ENCODE measurements around the gene TRAP1. TPM values are rescaled to one million over a fixed set of nuclear protein-coding genes. Genes with fewer than 3 reads are reported as not detected.
A peak's percentile ranks its signal among the peaks of the same experiment; 100 is the strongest.
"Not testable (repeated sequence)": the region's sequence is repeated elsewhere in the genome, so short reads cannot be mapped to it uniquely, and the experiment has no call there.

Gene TRAP1
- total RNA-seq, 2 experiments from 2014 or later: 68.0 to 75.9 TPM

GRCh38 chr16:3611146-3611975 is 106.0 kb downstream of the TRAP1 start, which contains the start of gene SLX4:
SLX4 (minus strand) TSS chr16:3611606; CDS start chr16:3608964, 2,642 bp downstream.
- intact Hi-C loops (cut with DNase I, micrococcal nuclease): loop anchor here (2.0 to 5.0 kb wide), 5 partner anchors 33 to 329 kb away; partner anchors contain the start of genes CREBBP (in 1 of the 2), NLRC3 (in 1 of the 2), TRAP1 (in 1 of the 2) and ZNF263 (in 1 of the 2)
- Histone ChIP-seq H3K9me3 (ENCODE audit: control insufficient read depth in 1 of 2, insufficient read depth in 1 of 2, low read length in 2 of 2) (no peaks in the 10 kb centered on the region), H3K4me3 (ENCODE audit: low read length) (peak within 1 kb of the TSS; percentile 95), H3K27ac (ENCODE audit: low read depth in 1 of 2, low read length in 2 of 2) (peak within 1 kb of the TSS; percentile 80 to 86), H3K27me3 (ENCODE audit: control insufficient read depth in 1 of 2, insufficient read depth in 2 of 2, low read length in 2 of 2) (no peaks in the 10 kb centered on the region), H3K4me1 (ENCODE audit: insufficient read depth, low read length) (peaks cover 37% of the 10 kb centered on the region), H3K36me3 (ENCODE audit: insufficient read depth, low read length) (peaks cover 3% of the 10 kb centered on the region)
- peak within 1 kb of the TSS; percentile 98 for H3K4me3 Mint-ChIP-seq
- DNase-seq (peak; percentile 76 to 99 (median 92)), ATAC-seq (ENCODE audit: poor library complexity) (peak; percentile 86)
- ChIA-PET CTCF (interaction anchor here (1.0 to 1.2 kb wide), 2 partner anchors 15 to 642 kb away, joined by 3 to 5 read pairs; no protein-coding TSS in a partner anchor), POLR2A (interaction anchor here (0.8 to 1.2 kb wide), 9 partner anchors 11 to 477 kb away, joined by 3 to 6 read pairs (median 3); partner anchors contain the start of genes ZNF174, ZNF213, ZNF263 and ZSCAN32)
- H3K27ac Mint-ChIP-seq: peak within 1 kb of the TSS; percentile 90
- H3K36me3 Mint-ChIP-seq (ENCODE audit: low read depth): peaks cover 27% of the 10 kb centered on the region
- peaks cover 53% of the 10 kb centered on the region for H3K4me1 Mint-ChIP-seq (ENCODE audit: low read depth)
- no peak for TF ChIP-seq CTCF (IDR thresholded peaks at IDR 0.05)
- H3K9me3 Mint-ChIP-seq: no peaks in the 10 kb centered on the region
- H3K27me3 Mint-ChIP-seq: no peaks in the 10 kb centered on the region

GRCh38 chr16:3610698-3611145 is 106.6 kb downstream of the TRAP1 start:
- peak overlapping the region; percentile 80 to 86 for H3K27ac ChIP-seq (ENCODE audit: low read depth in 1 of 2, low read length in 2 of 2)
- ChIA-PET POLR2A (no interaction called here), CTCF (no interaction called here)
- H3K27me3 Mint-ChIP-seq: no peaks in the 10 kb centered on the region
- peaks cover 3% of the 10 kb centered on the region for H3K36me3 ChIP-seq (ENCODE audit: insufficient read depth, low read length)
- H3K4me1 ChIP-seq (ENCODE audit: insufficient read depth, low read length): peaks cover 37% of the 10 kb centered on the region
- peaks cover 49% of the 10 kb centered on the region for H3K4me1 Mint-ChIP-seq (ENCODE audit: low read depth)
- no peaks in the 10 kb centered on the region for H3K9me3 Mint-ChIP-seq
- ATAC-seq (ENCODE audit: poor library complexity) (no peak), DNase-seq (no peak)
- no peak for TF ChIP-seq CTCF (IDR thresholded peaks at IDR 0.05)
- peak overlapping the region; percentile 98 for H3K4me3 Mint-ChIP-seq
- peak overlapping the region; percentile 95 for H3K4me3 ChIP-seq (ENCODE audit: low read length)
- no peaks in the 10 kb centered on the region for H3K9me3 ChIP-seq (ENCODE audit: control insufficient read depth in 1 of 2, insufficient read depth in 1 of 2, low read length in 2 of 2)
- no peaks in the 10 kb centered on the region for H3K27me3 ChIP-seq (ENCODE audit: control insufficient read depth in 1 of 2, insufficient read depth in 2 of 2, low read length in 2 of 2)
- H3K36me3 Mint-ChIP-seq (ENCODE audit: low read depth): peaks cover 27% of the 10 kb centered on the region
- peak overlapping the region; percentile 90 for H3K27ac Mint-ChIP-seq
- intact Hi-C loops (cut with DNase I, micrococcal nuclease): loop anchor here (2.0 to 5.0 kb wide), 5 partner anchors 32 to 328 kb away; partner anchors contain the start of genes CREBBP (in 1 of the 2), NLRC3 (in 1 of the 2), TRAP1 (in 1 of the 2) and ZNF263 (in 1 of the 2)

- peak in 1 of 14 experiments; percentile 31 for DNase-seq
- ATAC-seq (ENCODE audit: poor library complexity): no peak
Measured at GRCh38 chr16:3609895-3610697, 107.2 kb downstream of the TRAP1 start.

GRCh38 chr16:3608976-3609375 is 108.3 kb downstream of the TRAP1 start:
- H3K4me3 ChIP-seq (ENCODE audit: low read length); H3K9me3 Mint-ChIP-seq; H3K27ac Mint-ChIP-seq; DNase-seq; H3K9me3 ChIP-seq (ENCODE audit: control insufficient read depth in 1 of 2, insufficient read depth in 1 of 2, low read length in 2 of 2); ATAC-seq (ENCODE audit: poor library complexity); H3K27me3 ChIP-seq (ENCODE audit: control insufficient read depth in 1 of 2, insufficient read depth in 2 of 2, low read length in 2 of 2); H3K36me3 ChIP-seq (ENCODE audit: insufficient read depth, low read length); CTCF ChIA-PET; H3K27ac ChIP-seq (ENCODE audit: low read depth in 1 of 2, low read length in 2 of 2); POLR2A ChIA-PET; H3K27me3 Mint-ChIP-seq: not testable (repeated sequence)
- H3K4me3 Mint-ChIP-seq: peak overlapping the region; percentile 18
- peaks cover 21% of the 10 kb centered on the region for H3K36me3 Mint-ChIP-seq (ENCODE audit: low read depth)
- intact Hi-C loops (cut with DNase I, micrococcal nuclease): loop anchor here in 1 of 2 experiments (5.0 kb wide), 1 partner anchor 47 kb away; no protein-coding TSS in a partner anchor
- H3K4me1 Mint-ChIP-seq (ENCODE audit: low read depth): peaks cover 33% of the 10 kb centered on the region
- peaks cover 29% of the 10 kb centered on the region for H3K4me1 ChIP-seq (ENCODE audit: insufficient read depth, low read length)

More at GRCh38 chr16:3609895-3610697, 107.2 kb downstream of the TRAP1 start:
- Histone ChIP-seq H3K36me3 (ENCODE audit: insufficient read depth, low read length) (peaks cover 3% of the 10 kb centered on the region), H3K27me3 (ENCODE audit: control insufficient read depth in 1 of 2, insufficient read depth in 2 of 2, low read length in 2 of 2) (no peaks in the 10 kb centered on the region), H3K4me3 (ENCODE audit: low read length) (peak overlapping the region; percentile 95), H3K27ac (ENCODE audit: low read depth in 1 of 2, low read length in 2 of 2) (no peak overlapping the region), H3K9me3 (ENCODE audit: control insufficient read depth in 1 of 2, insufficient read depth in 1 of 2, low read length in 2 of 2) (no peaks in the 10 kb centered on the region), H3K4me1 (ENCODE audit: insufficient read depth, low read length) (peaks cover 35% of the 10 kb centered on the region)
- intact Hi-C loops (cut with DNase I, micrococcal nuclease): loop anchor here (2.0 to 5.0 kb wide), 6 partner anchors 31 to 327 kb away; partner anchors contain the start of genes CREBBP (in 1 of the 2), NLRC3 (in 1 of the 2), TRAP1 (in 1 of the 2) and ZNF263 (in 1 of the 2)
- peak overlapping the region; percentile 98 for H3K4me3 Mint-ChIP-seq
- CTCF ChIA-PET: no interaction called here
- TF ChIP-seq CTCF (IDR thresholded peaks at IDR 0.05): no peak
- POLR2A ChIA-PET: no interaction called here
- peaks cover 23% of the 10 kb centered on the region for H3K36me3 Mint-ChIP-seq (ENCODE audit: low read depth)
- peak overlapping the region; percentile 90 for H3K27ac Mint-ChIP-seq
- H3K9me3 Mint-ChIP-seq: no peaks in the 10 kb centered on the region
- peaks cover 43% of the 10 kb centered on the region for H3K4me1 Mint-ChIP-seq (ENCODE audit: low read depth)
- no peaks in the 10 kb centered on the region for H3K27me3 Mint-ChIP-seq

All from CD4-positive, alpha-beta T cell (primary cell).